ENCODE data around the gene ARMH4. TPM values are rescaled to one million over a fixed set of nuclear protein-coding genes. Genes with fewer than 3 reads are reported as not detected.

ARMH4 gene
- total and polyA plus RNA-seq, 2 donors (not counting 1 experiment from before 2014, with no cell fraction given) = not detected

DNA sequence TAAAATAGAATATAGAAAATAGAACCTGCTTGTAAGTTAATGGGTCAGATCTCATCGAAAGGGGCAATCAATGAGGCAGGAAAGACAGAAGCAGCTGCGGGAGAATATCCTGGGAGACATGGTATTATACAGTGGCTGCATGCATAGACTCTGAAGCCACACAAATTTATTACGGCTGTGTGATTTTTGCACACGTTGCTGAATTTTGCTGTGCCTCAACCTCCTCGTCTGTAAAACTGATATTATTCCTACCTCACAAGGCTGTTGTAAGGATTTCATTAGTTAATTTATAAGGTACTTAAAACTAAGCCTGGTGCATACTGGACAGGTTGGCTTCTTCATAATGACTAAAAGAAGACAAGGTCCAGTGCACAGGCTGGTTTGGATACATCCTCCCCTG lies 52.3 kb downstream of the ARMH4 start:
- Histone ChIP-seq H3K79me2 (ENCODE audit: control insufficient read depth, insufficient read depth, low read length) (no peaks in the 10 kb centered on the region), H3K4me2 (replicated peaks; ENCODE audit: low read depth, low read length, poor library complexity, severe bottlenecking) (no peak overlapping the region), H3K4me3 (ENCODE audit: control extremely low read depth in 1 of 5, extremely low read depth in 1 of 5, insufficient read depth in 1 of 5, low read depth in 2 of 5, low read length in 4 of 5) (no peak overlapping the region), H3K9me3 (ENCODE audit: control extremely low read depth in 1 of 3, control insufficient read depth in 2 of 3, insufficient read depth in 1 of 3, low read length in 2 of 3) (no peaks in the 10 kb centered on the region), H3K9ac (ENCODE audit: low read length) (no peak overlapping the region), H3K27me3 (replicated peaks in 1 of 4; ENCODE audit: control extremely low read depth in 1 of 4, control insufficient read depth in 3 of 4, insufficient read depth in 4 of 4, low read length in 3 of 4) (no peaks in the 10 kb centered on the region), H3K4me1 (ENCODE audit: control insufficient read depth in 2 of 2, insufficient read depth in 2 of 2, low read length in 2 of 2) (no peaks in the 10 kb centered on the region), H3K36me3 (replicated peaks in 1 of 2; ENCODE audit: control extremely low read depth in 1 of 2, control insufficient read depth in 1 of 2, extremely low read depth in 1 of 2, insufficient read depth in 2 of 2, low read length in 1 of 2) (no peaks in the 10 kb centered on the region), H2AFZ (ENCODE audit: insufficient read depth, low read depth, low read length, poor library complexity, severe bottlenecking) (no peak overlapping the region), H4K20me1 (ENCODE audit: control insufficient read depth, insufficient read depth, low read length, poor library complexity, severe bottlenecking) (no peaks in the 10 kb centered on the region), H3K27ac (ENCODE audit: low read length in 2 of 2) (no peak overlapping the region)
- WGBS (ENCODE audit: insufficient coverage) = 88% methylated on average over 2 of the region's 5 CpGs
- H3K27me3 Mint-ChIP-seq = peaks cover 5% of the 10 kb centered on the region
- ATAC-seq (ENCODE audit: low read depth) = no peak
- H3K9me3 Mint-ChIP-seq (ENCODE audit: insufficient read depth) = no peaks in the 10 kb centered on the region
- no peak overlapping the region for H3K4me3 Mint-ChIP-seq
- H3K4me1 Mint-ChIP-seq = no peaks in the 10 kb centered on the region
- ChIA-PET POLR2A (no interaction called here), CTCF (no interaction called here)
- no peak overlapping the region for H3K27ac Mint-ChIP-seq
- DNase-seq = no peak
- TF ChIP-seq, protein P1, sequence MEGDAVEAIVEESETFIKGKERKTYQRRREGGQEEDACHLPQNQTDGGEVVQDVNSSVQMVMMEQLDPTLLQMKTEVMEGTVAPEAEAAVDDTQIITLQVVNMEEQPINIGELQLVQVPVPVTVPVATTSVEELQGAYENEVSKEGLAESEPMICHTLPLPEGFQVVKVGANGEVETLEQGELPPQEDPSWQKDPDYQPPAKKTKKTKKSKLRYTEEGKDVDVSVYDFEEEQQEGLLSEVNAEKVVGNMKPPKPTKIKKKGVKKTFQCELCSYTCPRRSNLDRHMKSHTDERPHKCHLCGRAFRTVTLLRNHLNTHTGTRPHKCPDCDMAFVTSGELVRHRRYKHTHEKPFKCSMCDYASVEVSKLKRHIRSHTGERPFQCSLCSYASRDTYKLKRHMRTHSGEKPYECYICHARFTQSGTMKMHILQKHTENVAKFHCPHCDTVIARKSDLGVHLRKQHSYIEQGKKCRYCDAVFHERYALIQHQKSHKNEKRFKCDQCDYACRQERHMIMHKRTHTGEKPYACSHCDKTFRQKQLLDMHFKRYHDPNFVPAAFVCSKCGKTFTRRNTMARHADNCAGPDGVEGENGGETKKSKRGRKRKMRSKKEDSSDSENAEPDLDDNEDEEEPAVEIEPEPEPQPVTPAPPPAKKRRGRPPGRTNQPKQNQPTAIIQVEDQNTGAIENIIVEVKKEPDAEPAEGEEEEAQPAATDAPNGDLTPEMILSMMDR (IDR thresholded peaks at IDR 0.05) = no peak
- no peak for TF ChIP-seq EZH2 (IDR thresholded peaks at IDR 0.05; ENCODE audit: borderline replicate concordance, insufficient read depth, low read depth, low read length, poor library complexity, severe bottlenecking)
- intact Hi-C loops (cut with micrococcal nuclease) = no loop called here

DNA sequence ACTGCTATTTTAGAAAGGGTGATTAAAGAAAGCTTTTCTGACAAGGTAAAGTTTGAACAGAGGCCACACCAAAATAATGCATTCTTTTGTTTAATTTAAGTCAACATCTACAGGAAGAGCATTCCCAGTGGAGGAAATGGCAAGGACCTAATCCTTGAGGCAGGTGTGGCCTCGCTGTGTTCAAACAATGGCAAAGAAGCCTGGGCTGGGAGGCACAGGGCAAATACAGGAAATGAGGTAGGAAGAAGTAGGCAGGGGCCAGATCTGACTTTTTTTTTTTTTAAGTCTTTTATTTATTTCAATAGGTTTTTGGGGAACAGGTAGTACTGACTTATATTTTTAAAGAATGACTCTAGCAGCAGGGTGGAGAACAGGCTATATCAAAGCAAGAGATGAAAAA lies 53.5 kb downstream of the ARMH4 start:
- no peaks in the 10 kb centered on the region for H3K79me2 ChIP-seq (ENCODE audit: control insufficient read depth, insufficient read depth, low read length)
- ATAC-seq (ENCODE audit: low read depth) (no peak), DNase-seq (no peak)
- no peak overlapping the region for H2AFZ ChIP-seq (ENCODE audit: insufficient read depth, low read depth, low read length, poor library complexity, severe bottlenecking)
- H3K4me2 ChIP-seq (replicated peaks; ENCODE audit: low read depth, low read length, poor library complexity, severe bottlenecking) = no peak overlapping the region
- TF ChIP-seq EZH2 (IDR thresholded peaks at IDR 0.05; ENCODE audit: borderline replicate concordance, insufficient read depth, low read depth, low read length, poor library complexity, severe bottlenecking) = no peak
- TF ChIP-seq, protein P1 (IDR thresholded peaks at IDR 0.05) = no peak
- H3K27me3 Mint-ChIP-seq = peaks cover 10% of the 10 kb centered on the region
- no peaks in the 10 kb centered on the region for H3K4me1 ChIP-seq (ENCODE audit: control insufficient read depth in 2 of 2, insufficient read depth in 2 of 2, low read length in 2 of 2)
- no CpG with 5 or more reads among the region's 1 CpG for WGBS (ENCODE audit: insufficient coverage)
- intact Hi-C loops (cut with micrococcal nuclease) = no loop called here
- no peak overlapping the region for H3K9ac ChIP-seq (ENCODE audit: low read length)
- no peak overlapping the region for H3K27ac Mint-ChIP-seq
- no peaks in the 10 kb centered on the region for H4K20me1 ChIP-seq (ENCODE audit: control insufficient read depth, insufficient read depth, low read length, poor library complexity, severe bottlenecking)
- no peaks in the 10 kb centered on the region for H3K27me3 ChIP-seq (replicated peaks in 1 of 4; ENCODE audit: control extremely low read depth in 1 of 4, control insufficient read depth in 3 of 4, insufficient read depth in 4 of 4, low read length in 3 of 4)
- CTCF ChIA-PET = no interaction called here
- H3K9me3 Mint-ChIP-seq (ENCODE audit: insufficient read depth) = no peaks in the 10 kb centered on the region
- POLR2A ChIA-PET = no interaction called here
- H3K9me3 ChIP-seq (ENCODE audit: control extremely low read depth in 1 of 3, control insufficient read depth in 2 of 3, insufficient read depth in 1 of 3, low read length in 2 of 3) = no peaks in the 10 kb centered on the region
- H3K4me1 Mint-ChIP-seq = no peaks in the 10 kb centered on the region
- no peak overlapping the region for H3K4me3 ChIP-seq (ENCODE audit: control extremely low read depth in 1 of 5, extremely low read depth in 1 of 5, insufficient read depth in 1 of 5, low read depth in 2 of 5, low read length in 4 of 5)
- no peak overlapping the region for H3K4me3 Mint-ChIP-seq
- no peak overlapping the region for H3K27ac ChIP-seq (ENCODE audit: low read length in 2 of 2)
- H3K36me3 ChIP-seq (replicated peaks in 1 of 2; ENCODE audit: control extremely low read depth in 1 of 2, control insufficient read depth in 1 of 2, extremely low read depth in 1 of 2, insufficient read depth in 2 of 2, low read length in 1 of 2) = no peaks in the 10 kb centered on the region

Measured in B cell (primary cell).